Prostate gland (tissue), 2 donors: ENCODE data around the gene TMEM235. TPM values are rescaled to one million over a fixed set of nuclear protein-coding genes. Genes with fewer than 3 reads are reported as not detected.
"Not testable (repeated sequence)": the region's sequence is repeated elsewhere in the genome, so short reads cannot be mapped to it uniquely, and the experiment has no call there.

Experiments used
- DNase-seq: peaks from one replicate; pipeline ENCODE4 v3.0.0-alpha.2; 2019; ENCODE audit warnings: low spot score
- H3K27ac ChIP-seq, 2 donors: fragments of 200-600 bp; sonication (generic); 2 replicates each; pipeline ENCODE4 v1.5.1; 2017 to 2019
- H3K27me3 ChIP-seq: fragments of 200-600 bp; sonication (generic); replicated peaks from 2 replicates; pipeline ENCODE4 v1.5.1; 2019; ENCODE audit not compliant: insufficient read depth
- H3K36me3 ChIP-seq, 2 donors: fragments of 200-600 bp; sonication (generic); 1 replicate in 1 of 2; 2 replicates in 1 of 2; pipeline versions ENCODE4 v1.5.1 to v1.8.1; 2017 to 2019
- H3K4me1 ChIP-seq: fragments of 200-600 bp; sonication (generic); replicated peaks from 2 replicates; pipeline ENCODE4 v1.5.1; 2019
- H3K4me3 ChIP-seq, 2 donors: fragments of 200-600 bp; sonication (generic); 2 replicates each; pipeline ENCODE4 v1.5.1; 2017 to 2019
- H3K9me3 ChIP-seq: fragments of 200-600 bp; sonication (generic); 2 replicates; pipeline ENCODE4 v1.5.1; 2017
- POLR2A ChIP-seq: fragments of 450-650 bp; IDR thresholded peaks from one replicate; pipeline ENCODE4 v1.6.1; 2016; ENCODE audit warnings: antibody characterized with exemption, mild to moderate bottlenecking
- POLR2AphosphoS5 ChIP-seq: sonication (generic); formaldehyde crosslinking; IDR thresholded peaks from one replicate; pipeline ENCODE4 v1.6.1; 2017; ENCODE audit warnings: antibody characterized with exemption
- WGBS: methylation state at CpG from one replicate; pipeline ENCODE4 v1.1.5; 2018; 5-methylcytosine and 5-hydroxymethylcytosine counted together
- intact Hi-C: fragments of 100-400 bp; cut with DNase I; formaldehyde crosslinking; loops from one replicate; pipeline ENCODE4 v1.14.2; 2022
- total RNA-seq, 2 donors: library from RNA; depleted of rRNA; stranded (reverse); fragments of >200 nt; gene quantifications; one replicate each; pipeline ENCODE4 v1.1.0, GENCODE V29; 2016
- TF ChIP-seq, protein P1 (sequence below), 4 experiments: fragments of 200-600 bp in 2 of 4; fragments of 450-650 bp in 2 of 4; sonication (generic) in 2 of 4; IDR thresholded peaks; 1 replicate in 3 of 4; 2 replicates in 1 of 4; pipeline ENCODE4 v1.5.1; 2016 to 2019; ENCODE audit warnings: antibody characterized with exemption in 4 of 4, mild to moderate bottlenecking in 2 of 4, moderate library complexity in 2 of 4

The TMEM235 gene
- total RNA-seq, 2 donors from 2014 or later, result not detected

DNA sequence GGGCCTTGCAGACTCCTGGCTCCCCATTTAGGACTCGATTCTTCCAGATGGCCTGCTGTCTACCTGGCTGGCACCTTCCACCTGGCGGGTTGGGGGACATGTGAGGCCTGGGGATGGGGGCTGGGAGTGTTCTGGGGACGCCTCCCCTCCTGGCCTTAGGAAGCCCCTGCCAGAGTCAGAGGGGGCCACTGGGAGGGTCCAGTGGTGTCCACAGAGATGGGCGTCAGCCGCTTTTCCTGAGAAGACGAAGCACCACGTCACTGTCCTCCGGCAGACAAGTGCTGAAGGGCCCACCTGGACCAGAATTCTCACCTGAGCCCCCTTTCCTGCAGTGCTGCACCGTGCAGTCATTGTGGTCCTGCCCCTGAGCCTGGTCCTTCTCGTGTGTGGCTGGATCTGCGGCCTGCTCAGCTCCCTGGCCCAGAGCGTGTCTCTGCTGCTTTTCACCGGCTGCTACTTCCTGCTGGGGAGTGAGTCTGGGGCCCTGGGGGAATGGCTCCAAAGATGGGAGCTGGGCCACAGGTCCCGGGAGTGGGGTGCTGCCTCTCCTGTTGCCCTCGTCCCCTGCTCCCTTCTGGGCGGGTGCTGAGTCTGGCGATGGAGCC is 2.9 kb downstream of the TMEM235 start:
- Histone ChIP-seq H3K36me3 (no peaks in the 10 kb centered on the region), H3K9me3 (no peaks in the 10 kb centered on the region), H3K4me1 (no peaks in the 10 kb centered on the region), H3K4me3 (no peak overlapping the region), H3K27ac (no peak overlapping the region), H3K27me3 (no peaks in the 10 kb centered on the region)
- DNase-seq, result no peak
- no peak for TF ChIP-seq POLR2AphosphoS5
- no peak for TF ChIP-seq POLR2A
- TF ChIP-seq, protein P1, sequence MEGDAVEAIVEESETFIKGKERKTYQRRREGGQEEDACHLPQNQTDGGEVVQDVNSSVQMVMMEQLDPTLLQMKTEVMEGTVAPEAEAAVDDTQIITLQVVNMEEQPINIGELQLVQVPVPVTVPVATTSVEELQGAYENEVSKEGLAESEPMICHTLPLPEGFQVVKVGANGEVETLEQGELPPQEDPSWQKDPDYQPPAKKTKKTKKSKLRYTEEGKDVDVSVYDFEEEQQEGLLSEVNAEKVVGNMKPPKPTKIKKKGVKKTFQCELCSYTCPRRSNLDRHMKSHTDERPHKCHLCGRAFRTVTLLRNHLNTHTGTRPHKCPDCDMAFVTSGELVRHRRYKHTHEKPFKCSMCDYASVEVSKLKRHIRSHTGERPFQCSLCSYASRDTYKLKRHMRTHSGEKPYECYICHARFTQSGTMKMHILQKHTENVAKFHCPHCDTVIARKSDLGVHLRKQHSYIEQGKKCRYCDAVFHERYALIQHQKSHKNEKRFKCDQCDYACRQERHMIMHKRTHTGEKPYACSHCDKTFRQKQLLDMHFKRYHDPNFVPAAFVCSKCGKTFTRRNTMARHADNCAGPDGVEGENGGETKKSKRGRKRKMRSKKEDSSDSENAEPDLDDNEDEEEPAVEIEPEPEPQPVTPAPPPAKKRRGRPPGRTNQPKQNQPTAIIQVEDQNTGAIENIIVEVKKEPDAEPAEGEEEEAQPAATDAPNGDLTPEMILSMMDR (IDR thresholded peaks at IDR 0.05), result no peak
- 92% methylated on average over 17 of the region's 17 CpGs for WGBS
- intact Hi-C loops, result no loop called here

DNA sequence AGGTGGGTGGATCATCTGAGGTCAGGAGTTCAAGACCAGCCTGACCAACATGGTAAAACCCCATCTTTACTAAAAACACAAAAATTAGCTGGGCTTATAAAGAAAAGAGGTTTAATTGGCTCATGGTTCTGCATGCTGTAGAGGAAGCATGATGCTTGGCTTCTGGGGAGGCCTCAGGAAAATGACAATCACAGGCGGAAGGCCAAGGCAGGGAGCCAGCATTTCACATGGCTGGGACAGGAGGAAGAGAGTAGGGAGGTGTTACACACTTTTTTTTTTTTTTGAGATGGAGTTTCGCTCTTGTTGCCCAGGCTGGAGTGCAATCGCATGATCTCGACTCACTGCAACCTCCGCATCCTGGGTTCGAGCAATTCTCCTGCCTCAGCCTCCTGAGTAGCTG is 3.6 kb downstream of the TMEM235 start:
- H3K9me3 ChIP-seq, H3K4me1 ChIP-seq, H3K36me3 ChIP-seq, H3K27ac ChIP-seq, intact Hi-C loops, DNase-seq, H3K4me3 ChIP-seq, H3K27me3 ChIP-seq: not testable (repeated sequence)
- 68% methylated on average over 6 of the region's 6 CpGs for WGBS

DNA sequence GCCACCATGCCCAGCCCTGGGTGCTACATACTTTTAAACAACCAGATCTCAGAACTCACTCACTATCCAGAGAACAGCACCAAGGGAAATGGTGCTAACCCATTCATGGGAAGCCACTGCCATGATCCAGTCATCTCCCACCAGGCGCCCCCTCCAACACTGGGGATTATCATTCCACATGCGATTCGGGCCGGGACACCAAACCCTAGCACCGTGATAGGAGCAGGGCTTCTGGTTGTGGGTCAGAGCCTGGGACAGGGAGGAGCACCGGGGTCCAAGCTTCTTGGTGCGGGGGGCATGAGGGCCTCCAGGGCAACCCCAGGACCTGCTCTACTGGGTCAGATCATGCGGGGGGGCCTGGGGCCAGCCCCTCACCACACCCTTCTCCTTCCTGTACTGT is 4.5 kb downstream of the TMEM235 start:
- TF ChIP-seq, protein P1 (IDR thresholded peaks at IDR 0.05), result no peak
- TF ChIP-seq POLR2A (no peak), POLR2AphosphoS5 (no peak)
- no peaks in the 10 kb centered on the region for H3K36me3 ChIP-seq
- no peak overlapping the region for H3K4me3 ChIP-seq
- no peaks in the 10 kb centered on the region for H3K4me1 ChIP-seq
- H3K9me3 ChIP-seq, result no peaks in the 10 kb centered on the region
- intact Hi-C loops, result no loop called here
- no peak for DNase-seq
- H3K27ac ChIP-seq, result no peak overlapping the region
- no peaks in the 10 kb centered on the region for H3K27me3 ChIP-seq
- 90% methylated on average over 8 of the region's 8 CpGs for WGBS

DNA sequence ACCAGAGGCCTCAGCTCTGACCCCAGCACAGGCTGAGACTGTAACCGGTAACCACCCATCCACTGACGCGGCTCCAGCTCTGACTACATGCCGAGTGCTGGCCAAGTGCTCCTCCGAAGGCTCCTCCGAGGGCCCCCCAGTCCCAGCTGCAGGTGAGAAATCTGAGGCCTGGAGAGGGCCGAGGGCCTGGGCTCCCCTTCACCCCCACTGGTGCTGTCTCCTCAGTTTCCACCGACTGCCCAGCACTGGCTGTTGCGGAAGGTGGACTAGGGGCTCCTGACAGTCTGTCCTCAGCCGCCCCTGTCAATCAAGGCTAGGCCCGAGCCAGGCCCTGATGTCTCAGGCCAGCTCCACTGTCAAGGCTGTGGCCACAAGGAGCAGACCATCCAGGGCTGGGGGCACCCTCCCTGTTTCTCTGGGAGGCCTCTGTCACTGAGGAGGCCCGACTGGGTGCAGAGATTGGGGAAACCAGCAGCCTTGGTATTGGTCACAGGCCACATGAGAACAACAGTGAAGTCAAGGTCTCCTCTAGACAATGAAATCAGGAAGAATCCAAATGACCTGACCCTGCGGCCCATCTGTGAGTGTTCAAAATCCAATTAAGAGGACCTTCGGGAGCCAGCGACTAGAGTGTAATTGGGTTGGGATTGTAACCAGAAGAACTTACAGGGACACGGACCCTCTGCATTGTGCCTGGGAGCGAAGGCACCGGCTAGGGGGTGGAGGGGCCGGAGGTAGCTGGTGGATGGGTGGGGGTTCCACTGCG is 5.1 kb downstream of the TMEM235 start:
- DNase-seq, result no peak
- intact Hi-C loops, result no loop called here
- WGBS, result 97% methylated on average over 20 of the region's 20 CpGs
- H3K4me3 ChIP-seq, result no peak overlapping the region
- H3K9me3 ChIP-seq, result no peaks in the 10 kb centered on the region
- H3K27me3 ChIP-seq, result no peaks in the 10 kb centered on the region
- no peaks in the 10 kb centered on the region for H3K4me1 ChIP-seq
- no peaks in the 10 kb centered on the region for H3K36me3 ChIP-seq
- no peak overlapping the region for H3K27ac ChIP-seq
- TF ChIP-seq, protein P1 (IDR thresholded peaks at IDR 0.05), result no peak
- TF ChIP-seq POLR2AphosphoS5, result no peak
- no peak for TF ChIP-seq POLR2A

DNA sequence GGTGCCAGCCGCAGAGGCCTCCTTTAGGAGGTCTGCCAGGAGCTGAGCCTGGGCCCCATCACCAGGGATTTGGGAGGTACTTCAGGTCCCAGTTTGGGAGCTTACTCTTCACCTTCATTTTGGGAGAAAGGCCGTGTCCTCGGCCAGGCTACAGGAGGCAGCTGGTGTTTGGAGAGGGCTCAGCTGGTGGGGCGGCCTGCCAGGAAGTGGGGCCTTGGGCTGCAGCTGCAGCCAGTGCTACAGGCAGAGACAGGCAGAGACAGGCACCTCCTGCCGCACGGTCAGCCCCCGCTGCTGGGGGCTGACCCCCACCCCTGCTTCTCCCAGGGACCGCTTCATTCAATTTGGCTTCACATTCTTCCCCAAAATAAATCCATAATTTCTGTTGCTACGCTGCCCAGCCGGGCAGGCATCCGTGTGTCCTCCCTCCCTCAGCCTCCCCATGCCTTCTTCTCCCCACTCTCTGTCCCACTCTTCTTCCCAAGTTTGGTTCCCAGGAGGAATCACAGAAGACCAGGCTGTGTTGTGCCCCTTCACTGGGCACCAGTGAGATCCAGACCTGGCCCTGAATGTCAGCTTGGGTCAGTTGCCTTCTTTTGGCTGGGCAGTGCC is 6.1 kb downstream of the TMEM235 start:
- H3K27me3 ChIP-seq, result no peaks in the 10 kb centered on the region
- H3K4me1 ChIP-seq, result no peaks in the 10 kb centered on the region
- DNase-seq, result peak; percentile 53
- 30% methylated on average over 11 of the region's 11 CpGs for WGBS
- no peak overlapping the region for H3K27ac ChIP-seq
- intact Hi-C loops, result no loop called here
- no peak overlapping the region for H3K4me3 ChIP-seq
- H3K9me3 ChIP-seq, result no peaks in the 10 kb centered on the region
- TF ChIP-seq POLR2A (no peak), POLR2AphosphoS5 (no peak)
- TF ChIP-seq, protein P1 (IDR thresholded peaks at IDR 0.05), result no peak
- H3K36me3 ChIP-seq, result no peaks in the 10 kb centered on the region
